HL-60 (cell line): ENCODE measurements around the gene ACTR3C.

ENCODE experiments used
- CTCF ChIP-seq: IDR thresholded peaks from one replicate; pipeline ENCODE4 v1.5.1; 2011; ENCODE audit warnings: low read length, control low read depth, inconsistent platforms; ENCODE audit not compliant: insufficient read depth
- GABPA ChIP-seq: IDR thresholded peaks from 2 replicates; pipeline ENCODE4 v1.6.1; 2012; ENCODE audit warnings: low read depth
- POLR2AphosphoS5 ChIP-seq: IDR thresholded peaks from 2 replicates; pipeline ENCODE4 v1.6.1; 2012; ENCODE audit warnings: low read depth
- REST ChIP-seq: IDR thresholded peaks from 2 replicates; pipeline ENCODE4 v1.6.1; 2012; ENCODE audit warnings: low read depth; ENCODE audit not compliant: insufficient replicate concordance

DNA sequence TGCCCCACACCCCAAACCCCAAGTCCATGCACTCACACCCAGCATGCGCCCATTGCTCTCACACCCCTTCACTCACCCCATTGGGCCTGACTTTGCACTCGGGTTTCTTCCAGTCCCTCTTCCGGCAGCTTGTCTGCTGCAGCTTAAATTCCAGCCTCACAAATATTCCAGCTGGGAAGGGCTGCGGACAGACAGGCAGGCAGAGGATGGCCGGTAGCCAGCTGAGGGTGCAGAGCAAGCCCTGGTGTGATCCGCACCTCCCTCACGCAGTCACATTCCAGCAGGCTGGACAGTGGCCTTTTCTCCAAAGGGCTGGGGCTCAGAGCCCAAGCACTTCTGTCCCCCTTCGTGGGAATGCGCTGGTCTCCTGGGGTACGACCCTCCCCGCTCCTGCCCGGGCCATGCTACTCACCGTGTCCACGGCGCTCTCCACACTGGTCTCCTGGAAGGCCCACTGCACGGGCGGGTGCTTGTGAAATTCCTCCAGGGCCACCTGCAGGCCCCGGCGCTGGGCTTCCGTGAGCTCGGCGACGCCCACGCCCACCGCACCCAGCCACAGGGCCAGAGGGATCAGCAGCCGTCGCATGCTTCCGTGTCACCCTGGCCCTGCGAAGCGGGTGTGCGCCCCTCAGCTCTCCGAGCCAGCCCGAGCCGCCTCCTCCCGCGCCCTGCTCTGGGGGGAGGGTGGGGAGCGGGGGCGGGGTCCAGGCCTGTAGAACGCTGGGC lies 16.8 kb upstream of the ACTR3C start:
- TF ChIP-seq CTCF (no peak), GABPA (no peak), REST (no peak), POLR2AphosphoS5 (no peak)
